BLaER1 (cell line): ENCODE measurements around the gene NPDC1.

ENCODE experiments used
- H3K27ac ChIP-seq: shearing (Covaris generic); formaldehyde crosslinking; 2 replicates; pipeline ENCODE4 v1.8.1; 2022
- H3K27me3 ChIP-seq: shearing (Covaris generic); formaldehyde crosslinking; 2 replicates; pipeline ENCODE4 v1.8.1; 2022
- H3K36me3 ChIP-seq: shearing (Covaris generic); formaldehyde crosslinking; 2 replicates; pipeline ENCODE4 v1.8.1; 2022
- H3K4me1 ChIP-seq: shearing (Covaris generic); formaldehyde crosslinking; 2 replicates; pipeline ENCODE4 v1.8.1; 2022
- H3K4me2 ChIP-seq: shearing (Covaris generic); formaldehyde crosslinking; 2 replicates; pipeline ENCODE4 v1.8.1; 2022
- H3K4me3 ChIP-seq: shearing (Covaris generic); formaldehyde crosslinking; 2 replicates; pipeline ENCODE4 v1.8.1; 2022
- H3K9ac ChIP-seq: shearing (Covaris generic); formaldehyde crosslinking; 2 replicates; pipeline ENCODE4 v1.8.1; 2022
- H3K9me3 ChIP-seq: shearing (Covaris generic); formaldehyde crosslinking; 2 replicates; pipeline ENCODE4 v1.8.1; 2022
- H4K20me1 ChIP-seq: shearing (Covaris generic); formaldehyde crosslinking; 2 replicates; pipeline ENCODE4 v1.8.1; 2022
- Cebpa-rat ChIP-seq: shearing (Covaris generic); IDR thresholded peaks from 2 replicates; pipeline ENCODE4 v1.8.1; 2022

The NPDC1 gene

GRCh38 chr9:136996361-136997292 is 49.4 kb downstream of the NPDC1 start, which contains the start of gene CLIC3:
Gene CLIC3, minus strand, starts transcription at chr9:136996568. Its CDS starts 25 bp downstream, at chr9:136996543.
- Histone ChIP-seq H3K36me3 (peaks cover 15% of the 10 kb centered on the region), H4K20me1 (peaks cover 24% of the 10 kb centered on the region), H3K27ac (peak within 1 kb of the TSS; percentile 46; the same call in 1 of the 2 replicates), H3K9me3 (no peaks in the 10 kb centered on the region), H3K4me3 (no peak within 1 kb of the TSS), H3K9ac (peak within 1 kb of the TSS; percentile 66), H3K4me1 (peaks cover 77% of the 10 kb centered on the region), H3K27me3 (no peaks in the 10 kb centered on the region), H3K4me2 (peak within 1 kb of the TSS; percentile 84)
- TF ChIP-seq Cebpa-rat, result no peak

- Histone ChIP-seq H3K9me3 (no peaks in the 10 kb centered on the region), H4K20me1 (peaks cover 24% of the 10 kb centered on the region), H3K4me3 (no peak overlapping the region), H3K27ac (peak overlapping the region; percentile 46; the same call in 1 of the 2 replicates), H3K27me3 (no peaks in the 10 kb centered on the region), H3K4me1 (peaks cover 81% of the 10 kb centered on the region), H3K36me3 (peaks cover 15% of the 10 kb centered on the region), H3K4me2 (peak overlapping the region; percentile 84), H3K9ac (peak overlapping the region; percentile 66)
- no peak for TF ChIP-seq Cebpa-rat
Observed at GRCh38 chr9:136995772-136996311, 50.1 kb downstream of the NPDC1 start.

- no peaks in the 10 kb centered on the region for H3K9me3 ChIP-seq
- no peak for TF ChIP-seq Cebpa-rat
- no peaks in the 10 kb centered on the region for H3K27me3 ChIP-seq
- peaks cover 15% of the 10 kb centered on the region for H3K36me3 ChIP-seq
- H3K4me2 ChIP-seq, result peak overlapping the region; percentile 84
- peaks cover 24% of the 10 kb centered on the region for H4K20me1 ChIP-seq
- no peak overlapping the region for H3K27ac ChIP-seq
- H3K4me1 ChIP-seq, result peaks cover 77% of the 10 kb centered on the region
- no peak overlapping the region for H3K4me3 ChIP-seq
- H3K9ac ChIP-seq, result no peak overlapping the region
Observed at GRCh38 chr9:136995362-136995761, 50.6 kb downstream of the NPDC1 start.

GRCh38 chr9:136994888-136995230 is 51.1 kb downstream of the NPDC1 start:
- Histone ChIP-seq H3K27me3 (no peaks in the 10 kb centered on the region), H3K4me2 (peak overlapping the region; percentile 84; the same call in 1 of the 2 replicates), H3K36me3 (peaks cover 15% of the 10 kb centered on the region), H3K4me1 (peaks cover 72% of the 10 kb centered on the region), H3K4me3 (no peak overlapping the region), H3K9me3 (no peaks in the 10 kb centered on the region), H3K27ac (no peak overlapping the region), H4K20me1 (peaks cover 24% of the 10 kb centered on the region), H3K9ac (no peak overlapping the region)
- no peak for TF ChIP-seq Cebpa-rat

GRCh38 chr9:136994180-136994887 is 51.6 kb downstream of the NPDC1 start:
- Histone ChIP-seq H3K36me3 (peaks cover 15% of the 10 kb centered on the region), H4K20me1 (peaks cover 24% of the 10 kb centered on the region), H3K27ac (no peak overlapping the region), H3K9ac (no peak overlapping the region), H3K4me1 (peaks cover 67% of the 10 kb centered on the region), H3K4me3 (no peak overlapping the region), H3K27me3 (no peaks in the 10 kb centered on the region), H3K9me3 (no peaks in the 10 kb centered on the region), H3K4me2 (peak overlapping the region; percentile 99)
- TF ChIP-seq Cebpa-rat, result no peak

GRCh38 chr9:136992819-136993369 is 53.1 kb downstream of the NPDC1 start:
- H3K27ac ChIP-seq, result peak overlapping the region; percentile 87

GRCh38 chr9:136991993-136992818 is 53.8 kb downstream of the NPDC1 start, which contains the start of gene PAXX:
Gene PAXX, plus strand, starts transcription at chr9:136992422. Its CDS starts 22 bp downstream, at chr9:136992444.
- Histone ChIP-seq H4K20me1 (peaks cover 24% of the 10 kb centered on the region), H3K4me1 (peaks cover 48% of the 10 kb centered on the region), H3K36me3 (peaks cover 15% of the 10 kb centered on the region), H3K4me2 (peak within 1 kb of the TSS; percentile 99), H3K27ac (peak within 1 kb of the TSS; percentile 87), H3K27me3 (peaks cover 1% of the 10 kb centered on the region), H3K4me3 (peak within 1 kb of the TSS; percentile 82), H3K9ac (peak within 1 kb of the TSS; percentile 89), H3K9me3 (no peaks in the 10 kb centered on the region)
- no peak for TF ChIP-seq Cebpa-rat

More at GRCh38 chr9:136992819-136993369, 53.1 kb downstream of the NPDC1 start:
- H3K9ac ChIP-seq, result peak overlapping the region; percentile 89
- H3K4me3 ChIP-seq, result peak overlapping the region; percentile 82
- TF ChIP-seq Cebpa-rat, result no peak
- no peaks in the 10 kb centered on the region; the same call in 1 of the 2 replicates for H3K27me3 ChIP-seq
- peaks cover 15% of the 10 kb centered on the region for H3K36me3 ChIP-seq
- H3K4me1 ChIP-seq, result peaks cover 55% of the 10 kb centered on the region
- peaks cover 24% of the 10 kb centered on the region for H4K20me1 ChIP-seq
- H3K4me2 ChIP-seq, result peak overlapping the region; percentile 99
- H3K9me3 ChIP-seq, result no peaks in the 10 kb centered on the region

GRCh38 chr9:136990242-136990911 is 55.6 kb downstream of the NPDC1 start:
- Histone ChIP-seq H3K9ac (no peak overlapping the region), H3K27me3 (peaks cover 20% of the 10 kb centered on the region), H3K9me3 (no peaks in the 10 kb centered on the region), H4K20me1 (peaks cover 19% of the 10 kb centered on the region), H3K27ac (no peak overlapping the region), H3K4me1 (peaks cover 30% of the 10 kb centered on the region), H3K4me2 (no peak overlapping the region), H3K4me3 (no peak overlapping the region), H3K36me3 (peaks cover 15% of the 10 kb centered on the region)
- no peak for TF ChIP-seq Cebpa-rat
